ENCODE data around the gene BIRC2.

BIRC2 gene

GRCh38 chr11:102346748-102347461, at the start of gene BIRC2 (continued):
- TF ChIP-seq ZNF639 (tag by site-specific recombination; IDR thresholded peaks at IDR 0.05), result peak; percentile 68; the same call in 1 of the 2 replicates
- TF ChIP-seq INSM2 (tag by site-specific recombination; IDR thresholded peaks at IDR 0.05), result 0 out of 2 replicates have a peak, but pooled peaks have one; percentile 26
- TF ChIP-seq ZBTB17 (tag by site-specific recombination; IDR thresholded peaks at IDR 0.05), result peak; percentile 62; the same call in 1 of the 2 replicates
- no peak for TF ChIP-seq TSHZ1 (tag by site-specific recombination; IDR thresholded peaks at IDR 0.05; ENCODE audit: borderline replicate concordance)
- TF ChIP-seq ZNF132 (tag by site-specific recombination; IDR thresholded peaks at IDR 0.05; ENCODE audit: borderline replicate concordance), result no peak
- TF ChIP-seq ZSCAN5A (tag by site-specific recombination; IDR thresholded peaks at IDR 0.05), result 0 out of 2 replicates have a peak, but pooled peaks have one; percentile 22
- TF ChIP-seq PRDM2 (tag by site-specific recombination; IDR thresholded peaks at IDR 0.05; ENCODE audit: borderline replicate concordance), result no peak
- no peak for TF ChIP-seq ZNF785 (tag by site-specific recombination; IDR thresholded peaks at IDR 0.05)
- 0 out of 2 replicates have a peak, but pooled peaks have one; percentile 13 for TF ChIP-seq ZSCAN18 (tag by site-specific recombination; IDR thresholded peaks at IDR 0.05)
- TF ChIP-seq ZNF692 (tag by site-specific recombination; IDR thresholded peaks at IDR 0.05), result peak; percentile 75
- TF ChIP-seq ZNF580 (tag by site-specific recombination; IDR thresholded peaks at IDR 0.05), result peak; percentile 56; the same call in 1 of the 2 replicates
- TF ChIP-seq ZNF324 (tag by site-specific recombination; IDR thresholded peaks at IDR 0.05), result peak; percentile 70; the same call in 1 of the 2 replicates
- peak; percentile 61; the same call in 1 of the 2 replicates for TF ChIP-seq BCL11B (tag by site-specific recombination; IDR thresholded peaks at IDR 0.05; ENCODE audit: low read depth)
- TF ChIP-seq ZNF600 (tag by site-specific recombination; IDR thresholded peaks at IDR 0.05), result peak; percentile 88
- TF ChIP-seq ZNF362 (tag by site-specific recombination; IDR thresholded peaks at IDR 0.05), result no peak
- TF ChIP-seq ZEB2 (tag by site-specific recombination; IDR thresholded peaks at IDR 0.05), result peak; percentile 97
